HL-60 (cell line): ENCODE data around the gene HRC.

Source experiments
- DNase-seq, 2 experiments: peaks; one replicate each; pipeline ENCODE4 v3.0.0-alpha.2; 2010 to 2020; ENCODE audit warnings: low read depth in 1 of 2, low spot score in 1 of 2
- H3K27ac ChIP-seq: fragments of 250-450 bp; sonication (Bioruptor Pico); replicated peaks from 2 replicates; pipeline ENCODE4 v1.5.1; 2020; ENCODE audit warnings: mild to moderate bottlenecking, moderate library complexity
- H3K27me3 ChIP-seq: fragments of 250-450 bp; sonication (Bioruptor Pico); 2 replicates; pipeline ENCODE4 v1.5.1; 2021; ENCODE audit warnings: mild to moderate bottlenecking, moderate library complexity; ENCODE audit not compliant: insufficient read depth, poor library complexity, severe bottlenecking
- H3K4me3 ChIP-seq: replicated peaks from 2 replicates; pipeline ENCODE4 v1.5.1; 2011; ENCODE audit warnings: mild to moderate bottlenecking, control low read depth, low read length; ENCODE audit not compliant: insufficient read depth
- GABPA ChIP-seq: IDR thresholded peaks from 2 replicates; pipeline ENCODE4 v1.6.1; 2012; ENCODE audit warnings: low read depth
- POLR2AphosphoS5 ChIP-seq: IDR thresholded peaks from 2 replicates; pipeline ENCODE4 v1.6.1; 2012; ENCODE audit warnings: low read depth
- SPI1 ChIP-seq: IDR thresholded peaks from 2 replicates; pipeline ENCODE4 v1.6.1; 2012; ENCODE audit warnings: low read depth, mild to moderate bottlenecking, borderline replicate concordance
- TF ChIP-seq, protein P1 (sequence below): IDR thresholded peaks from 2 replicates; pipeline ENCODE4 v1.6.1; 2012; ENCODE audit warnings: low read depth; ENCODE audit not compliant: insufficient replicate concordance
- TF ChIP-seq, protein P2 (sequence below): IDR thresholded peaks from one replicate; pipeline ENCODE4 v1.5.1; 2011; ENCODE audit warnings: low read length, control low read depth, inconsistent platforms; ENCODE audit not compliant: insufficient read depth

HRC gene

DNA sequence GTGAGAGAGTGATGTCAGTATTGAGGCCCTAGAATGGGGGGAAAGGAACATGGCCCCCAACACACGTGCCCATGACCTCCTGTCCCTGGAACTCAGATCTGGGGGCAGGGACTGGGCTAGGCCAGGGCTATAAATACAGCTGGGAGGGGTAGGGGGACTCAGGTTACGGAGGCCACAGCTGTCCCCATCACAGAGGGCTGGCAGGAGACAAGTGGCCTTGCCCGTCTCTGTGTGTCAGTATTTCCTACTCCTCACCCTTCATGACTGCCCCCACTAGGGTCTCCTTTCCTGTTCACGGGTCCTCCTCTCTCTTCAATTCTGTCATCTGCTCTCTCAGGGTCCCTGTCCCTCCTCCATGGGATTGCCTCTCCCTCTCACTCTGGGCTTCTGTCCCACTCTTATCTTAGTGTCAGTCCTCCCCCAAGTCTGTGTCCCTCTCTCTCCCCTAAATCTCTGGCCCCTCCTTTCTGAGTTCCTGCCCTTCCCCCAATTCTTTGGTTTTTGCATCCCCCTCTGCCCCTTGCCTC, 687 bp upstream of the HRC start:
- H3K27me3 ChIP-seq: peaks cover 30% of the 10 kb centered on the region
- no peak overlapping the region for H3K27ac ChIP-seq
- TF ChIP-seq, protein P1, sequence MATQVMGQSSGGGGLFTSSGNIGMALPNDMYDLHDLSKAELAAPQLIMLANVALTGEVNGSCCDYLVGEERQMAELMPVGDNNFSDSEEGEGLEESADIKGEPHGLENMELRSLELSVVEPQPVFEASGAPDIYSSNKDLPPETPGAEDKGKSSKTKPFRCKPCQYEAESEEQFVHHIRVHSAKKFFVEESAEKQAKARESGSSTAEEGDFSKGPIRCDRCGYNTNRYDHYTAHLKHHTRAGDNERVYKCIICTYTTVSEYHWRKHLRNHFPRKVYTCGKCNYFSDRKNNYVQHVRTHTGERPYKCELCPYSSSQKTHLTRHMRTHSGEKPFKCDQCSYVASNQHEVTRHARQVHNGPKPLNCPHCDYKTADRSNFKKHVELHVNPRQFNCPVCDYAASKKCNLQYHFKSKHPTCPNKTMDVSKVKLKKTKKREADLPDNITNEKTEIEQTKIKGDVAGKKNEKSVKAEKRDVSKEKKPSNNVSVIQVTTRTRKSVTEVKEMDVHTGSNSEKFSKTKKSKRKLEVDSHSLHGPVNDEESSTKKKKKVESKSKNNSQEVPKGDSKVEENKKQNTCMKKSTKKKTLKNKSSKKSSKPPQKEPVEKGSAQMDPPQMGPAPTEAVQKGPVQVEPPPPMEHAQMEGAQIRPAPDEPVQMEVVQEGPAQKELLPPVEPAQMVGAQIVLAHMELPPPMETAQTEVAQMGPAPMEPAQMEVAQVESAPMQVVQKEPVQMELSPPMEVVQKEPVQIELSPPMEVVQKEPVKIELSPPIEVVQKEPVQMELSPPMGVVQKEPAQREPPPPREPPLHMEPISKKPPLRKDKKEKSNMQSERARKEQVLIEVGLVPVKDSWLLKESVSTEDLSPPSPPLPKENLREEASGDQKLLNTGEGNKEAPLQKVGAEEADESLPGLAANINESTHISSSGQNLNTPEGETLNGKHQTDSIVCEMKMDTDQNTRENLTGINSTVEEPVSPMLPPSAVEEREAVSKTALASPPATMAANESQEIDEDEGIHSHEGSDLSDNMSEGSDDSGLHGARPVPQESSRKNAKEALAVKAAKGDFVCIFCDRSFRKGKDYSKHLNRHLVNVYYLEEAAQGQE: no peak
- TF ChIP-seq GABPA (no peak), POLR2AphosphoS5 (no peak), SPI1 (no peak)
- TF ChIP-seq, protein P2, sequence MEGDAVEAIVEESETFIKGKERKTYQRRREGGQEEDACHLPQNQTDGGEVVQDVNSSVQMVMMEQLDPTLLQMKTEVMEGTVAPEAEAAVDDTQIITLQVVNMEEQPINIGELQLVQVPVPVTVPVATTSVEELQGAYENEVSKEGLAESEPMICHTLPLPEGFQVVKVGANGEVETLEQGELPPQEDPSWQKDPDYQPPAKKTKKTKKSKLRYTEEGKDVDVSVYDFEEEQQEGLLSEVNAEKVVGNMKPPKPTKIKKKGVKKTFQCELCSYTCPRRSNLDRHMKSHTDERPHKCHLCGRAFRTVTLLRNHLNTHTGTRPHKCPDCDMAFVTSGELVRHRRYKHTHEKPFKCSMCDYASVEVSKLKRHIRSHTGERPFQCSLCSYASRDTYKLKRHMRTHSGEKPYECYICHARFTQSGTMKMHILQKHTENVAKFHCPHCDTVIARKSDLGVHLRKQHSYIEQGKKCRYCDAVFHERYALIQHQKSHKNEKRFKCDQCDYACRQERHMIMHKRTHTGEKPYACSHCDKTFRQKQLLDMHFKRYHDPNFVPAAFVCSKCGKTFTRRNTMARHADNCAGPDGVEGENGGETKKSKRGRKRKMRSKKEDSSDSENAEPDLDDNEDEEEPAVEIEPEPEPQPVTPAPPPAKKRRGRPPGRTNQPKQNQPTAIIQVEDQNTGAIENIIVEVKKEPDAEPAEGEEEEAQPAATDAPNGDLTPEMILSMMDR: no peak
- no peak for DNase-seq
- H3K4me3 ChIP-seq: no peak overlapping the region

GRCh38 chr19:49154279-49154678, 917 bp downstream of the HRC start:
- no peak overlapping the region for H3K27ac ChIP-seq
- TF ChIP-seq, protein P2: no peak
- TF ChIP-seq GABPA (no peak), SPI1 (no peak), POLR2AphosphoS5 (no peak)
- TF ChIP-seq, protein P1: no peak
- no peak overlapping the region for H3K4me3 ChIP-seq
- H3K27me3 ChIP-seq: peaks cover 39% of the 10 kb centered on the region
- DNase-seq: no peak

- no peak for DNase-seq
- TF ChIP-seq, protein P2: no peak
- TF ChIP-seq GABPA (no peak), SPI1 (no peak), POLR2AphosphoS5 (no peak)
- TF ChIP-seq, protein P1: no peak
- Histone ChIP-seq H3K27ac (no peak overlapping the region), H3K27me3 (peaks cover 45% of the 10 kb centered on the region), H3K4me3 (no peak overlapping the region)
Measured at GRCh38 chr19:49153167-49153809, 1.9 kb downstream of the HRC start.
